Fibroblast of villous mesenchyme (primary cell): ENCODE data around the gene JAZF1. TPM values are rescaled to one million over a fixed set of nuclear protein-coding genes. Genes with fewer than 3 reads are reported as not detected.

Experiments
- DNase-seq: peaks from one replicate; pipeline ENCODE4 v3.0.0-alpha.2; 2010; ENCODE audit warnings: low read depth
- H3K4me3 ChIP-seq: 2 replicates; pipeline ENCODE4 v1.5.1; 2011; ENCODE audit warnings: low read depth, mild to moderate bottlenecking, low read length
- CTCF ChIP-seq: IDR thresholded peaks from 2 replicates; pipeline ENCODE4 v1.5.1; 2012; ENCODE audit warnings: low read depth, mild to moderate bottlenecking, low read length; ENCODE audit not compliant: insufficient read depth
- total RNA-seq: library from RNA; depleted of rRNA; stranded (reverse); fragments of >200 nt; gene quantifications from 2 replicates; pipeline ENCODE4 v1.2.3, GENCODE V29; 2012

Gene JAZF1
- total RNA-seq, 1 donor = 38.4 TPM

- no peak overlapping the region for H3K4me3 ChIP-seq
- DNase-seq = no peak
- TF ChIP-seq CTCF = no peak
These were observed 25.5 kb downstream of the JAZF1 start for GRCh38 chr7:28155019-28155660.

GRCh38 chr7:28152594-28152993, 28.0 kb downstream of the JAZF1 start:
- TF ChIP-seq CTCF = no peak
- H3K4me3 ChIP-seq = no peak overlapping the region
- DNase-seq = no peak

GRCh38 chr7:28151965-28152364, 28.6 kb downstream of the JAZF1 start:
- no peak for TF ChIP-seq CTCF
- peak; percentile 68 for DNase-seq

GRCh38 chr7:28149291-28150101, 31.1 kb downstream of the JAZF1 start:
- TF ChIP-seq CTCF = no peak
- no peak overlapping the region for H3K4me3 ChIP-seq
- no peak for DNase-seq

More at GRCh38 chr7:28151965-28152364, 28.6 kb downstream of the JAZF1 start:
- no peak overlapping the region for H3K4me3 ChIP-seq

GRCh38 chr7:28145931-28146330, 34.7 kb downstream of the JAZF1 start:
- DNase-seq = no peak
- no peak for TF ChIP-seq CTCF
- H3K4me3 ChIP-seq = no peak overlapping the region

GRCh38 chr7:28145090-28145626, 35.4 kb downstream of the JAZF1 start:
- TF ChIP-seq CTCF = no peak
- DNase-seq = no peak
- H3K4me3 ChIP-seq = no peak overlapping the region
